Measurements from ENCODE around the gene MYEOV.

MYEOV gene

GRCh38 chr11:69320756-69321741 lies 27.1 kb downstream of the MYEOV start:
- H3K9me3 ChIP-seq, result no peaks in the 10 kb centered on the region
- H3K36me3 ChIP-seq, result no peaks in the 10 kb centered on the region
- peak overlapping the region; percentile 13 to 48 for H3K27ac ChIP-seq
- TF ChIP-seq CTCF (IDR thresholded peaks at IDR 0.05), result no peak
- peaks cover 0 to 25% (median 20%) of the 10 kb centered on the region in 4 donors for H3K4me1 ChIP-seq
- DNase-seq, result peak in 1 of 2 donors; percentile 52
- no peak overlapping the region for H3K4me3 ChIP-seq
- H3K27me3 ChIP-seq, result no peaks in the 10 kb centered on the region
- intact Hi-C loops (cut with DNase I; ENCODE audit: low total_unique reads), result no loop called here

GRCh38 chr11:69321877-69322361 lies 28.0 kb downstream of the MYEOV start:
- H3K36me3 ChIP-seq, result no peaks in the 10 kb centered on the region
- intact Hi-C loops (cut with DNase I; ENCODE audit: low total_unique reads), result no loop called here
- no peak overlapping the region for H3K4me3 ChIP-seq
- DNase-seq, result peak in 1 of 2 donors; percentile 72
- peak overlapping the region; percentile 13 to 48 for H3K27ac ChIP-seq
- H3K4me1 ChIP-seq, result peaks cover 0 to 25% (median 20%) of the 10 kb centered on the region in 4 donors
- TF ChIP-seq CTCF (IDR thresholded peaks at IDR 0.05), result no peak
- H3K9me3 ChIP-seq, result no peaks in the 10 kb centered on the region
- no peaks in the 10 kb centered on the region for H3K27me3 ChIP-seq

GRCh38 chr11:69325446-69325845 lies 31.5 kb downstream of the MYEOV start:
- H3K27ac ChIP-seq, result no peak overlapping the region
- intact Hi-C loops (cut with DNase I; ENCODE audit: low total_unique reads), result no loop called here

GRCh38 chr11:69326622-69327219 lies 32.8 kb downstream of the MYEOV start:
- intact Hi-C loops (cut with DNase I; ENCODE audit: low total_unique reads), result no loop called here
- no peak for TF ChIP-seq CTCF (IDR thresholded peaks at IDR 0.05)
- H3K27ac ChIP-seq, result no peak overlapping the region
- DNase-seq, result peak in 1 of 2 donors; percentile 21
- H3K4me1 ChIP-seq, result peaks cover 0 to 7% (median 5%) of the 10 kb centered on the region in 4 donors
- no peak overlapping the region for H3K4me3 ChIP-seq
- no peaks in the 10 kb centered on the region for H3K9me3 ChIP-seq
- no peaks in the 10 kb centered on the region for H3K36me3 ChIP-seq
- no peaks in the 10 kb centered on the region for H3K27me3 ChIP-seq

More at GRCh38 chr11:69325446-69325845, 31.5 kb downstream of the MYEOV start:
- peak in 1 of 2 donors; percentile 19 for DNase-seq
- H3K9me3 ChIP-seq, result no peaks in the 10 kb centered on the region
- H3K27me3 ChIP-seq, result no peaks in the 10 kb centered on the region
- no peak overlapping the region for H3K4me3 ChIP-seq
- H3K4me1 ChIP-seq, result peaks cover 0 to 20% (median 17%) of the 10 kb centered on the region in 4 donors
- no peaks in the 10 kb centered on the region for H3K36me3 ChIP-seq
- TF ChIP-seq CTCF (IDR thresholded peaks at IDR 0.05), result no peak

- intact Hi-C loops (cut with DNase I; ENCODE audit: low total_unique reads), result no loop called here
- Histone ChIP-seq H3K4me3 (no peak overlapping the region), H3K4me1 (no peaks in the 10 kb centered on the region), H3K27me3 (no peaks in the 10 kb centered on the region), H3K36me3 (no peaks in the 10 kb centered on the region), H3K9me3 (no peaks in the 10 kb centered on the region), H3K27ac (no peak overlapping the region)
- peak in 1 of 2 donors; percentile 16 for DNase-seq
- TF ChIP-seq CTCF (IDR thresholded peaks at IDR 0.05), result no peak
Observed at GRCh38 chr11:69327741-69328191, 33.8 kb downstream of the MYEOV start.
